ENCODE measurements around the gene PPP4R3C. TPM values are rescaled to one million over a fixed set of nuclear protein-coding genes. Genes with fewer than 3 reads are reported as not detected.
"Not testable (repeated sequence)": the region's sequence is repeated elsewhere in the genome, so short reads cannot be mapped to it uniquely, and the experiment has no call there.

Gene PPP4R3C
- not detected for total RNA-seq
- not detected for polyA plus RNA-seq
- long read RNA-seq, donor 1: 0 reads
- long read RNA-seq, donor 2: 0 reads

- intact Hi-C loops (cut with DNase I): no loop called here
- H3K36me3 ChIP-seq (ENCODE audit: insufficient read depth in 1 of 2, low read depth in 1 of 2): no peaks in the 10 kb centered on the region
- WGBS, 3 donors: 82 to 96% (median 93%) methylated on average over 14 of the region's 14 CpGs
- ATAC-seq (no peak), DNase-seq (no peak)
- H3K4me3 ChIP-seq: no peak within 1 kb of the TSS
- H3K9me3 ChIP-seq: no peaks in the 10 kb centered on the region
- no peaks in the 10 kb centered on the region for H3K27me3 ChIP-seq (ENCODE audit: insufficient read depth in 3 of 3, low read length in 2 of 3)
- TF ChIP-seq CTCF (IDR thresholded peaks at IDR 0.05): no peak
- H3K4me1 ChIP-seq: no peaks in the 10 kb centered on the region
- no peak within 1 kb of the TSS for H3K27ac ChIP-seq
These were observed at the start of gene PPP4R3C for GRCh38 chrX:27463187-27463586. Gene PPP4R3C, minus strand, starts transcription at chrX:27463341. Its CDS starts 45 bp downstream, at chrX:27463296.

- no peak for TF ChIP-seq CTCF (IDR thresholded peaks at IDR 0.05)
- H3K27ac ChIP-seq: no peak overlapping the region
These were observed 28.3 kb upstream of the PPP4R3C start for GRCh38 chrX:27491397-27491796.

GRCh38 chrX:27466051-27466450 lies 2.9 kb upstream of the PPP4R3C start:
- intact Hi-C loops (cut with DNase I): no loop called here
- H3K4me3 ChIP-seq: no peak overlapping the region
- no peak for TF ChIP-seq CTCF (IDR thresholded peaks at IDR 0.05)
- no peaks in the 10 kb centered on the region for H3K9me3 ChIP-seq
- no peaks in the 10 kb centered on the region for H3K27me3 ChIP-seq (ENCODE audit: insufficient read depth in 3 of 3, low read length in 2 of 3)
- no peaks in the 10 kb centered on the region for H3K4me1 ChIP-seq
- no peak for DNase-seq
- no peaks in the 10 kb centered on the region for H3K36me3 ChIP-seq (ENCODE audit: insufficient read depth in 1 of 2, low read depth in 1 of 2)
- ATAC-seq: no peak
- no peak overlapping the region for H3K27ac ChIP-seq
- 10 to 29% (median 17%) methylated on average over 1 of the region's 1 CpG for WGBS, 3 donors

More at GRCh38 chrX:27491397-27491796, 28.3 kb upstream of the PPP4R3C start:
- no peaks in the 10 kb centered on the region for H3K9me3 ChIP-seq
- DNase-seq: no peak
- no peaks in the 10 kb centered on the region for H3K4me1 ChIP-seq
- H3K27me3 ChIP-seq (ENCODE audit: insufficient read depth in 3 of 3, low read length in 2 of 3): no peaks in the 10 kb centered on the region
- no peak overlapping the region for H3K4me3 ChIP-seq
- no peak for ATAC-seq
- H3K36me3 ChIP-seq (ENCODE audit: insufficient read depth in 1 of 2, low read depth in 1 of 2): no peaks in the 10 kb centered on the region
- WGBS, 3 donors: 65 to 76% (median 74%) methylated on average over 4 of the region's 4 CpGs
- intact Hi-C loops (cut with DNase I): no loop called here

- intact Hi-C loops (cut with DNase I): no loop called here
- DNase-seq (no peak), ATAC-seq (no peak)
- Histone ChIP-seq H3K36me3 (ENCODE audit: insufficient read depth in 1 of 2, low read depth in 1 of 2) (no peaks in the 10 kb centered on the region), H3K4me1 (no peaks in the 10 kb centered on the region), H3K27ac (no peak overlapping the region), H3K4me3 (no peak overlapping the region), H3K27me3 (ENCODE audit: insufficient read depth in 3 of 3, low read length in 2 of 3) (no peaks in the 10 kb centered on the region), H3K9me3 (no peaks in the 10 kb centered on the region)
- TF ChIP-seq CTCF (IDR thresholded peaks at IDR 0.05): no peak
These were observed 1.9 kb upstream of the PPP4R3C start for GRCh38 chrX:27465036-27465435.

GRCh38 chrX:27459129-27459528 lies 4.0 kb downstream of the PPP4R3C start:
- ATAC-seq; H3K4me3 ChIP-seq; DNase-seq; H3K36me3 ChIP-seq (ENCODE audit: insufficient read depth in 1 of 2, low read depth in 1 of 2); H3K27me3 ChIP-seq (ENCODE audit: insufficient read depth in 3 of 3, low read length in 2 of 3); H3K4me1 ChIP-seq; intact Hi-C loops (cut with DNase I); H3K9me3 ChIP-seq; H3K27ac ChIP-seq: not testable (repeated sequence)
- WGBS, 3 donors: 61 to 78% (median 74%) methylated on average over 4 to 5 of the region's 5 CpGs

GRCh38 chrX:27458544-27458943 lies 4.6 kb downstream of the PPP4R3C start:
- H3K27me3 ChIP-seq (ENCODE audit: insufficient read depth in 3 of 3, low read length in 2 of 3); ATAC-seq; DNase-seq; H3K4me3 ChIP-seq; H3K27ac ChIP-seq; H3K4me1 ChIP-seq; H3K9me3 ChIP-seq; H3K36me3 ChIP-seq (ENCODE audit: insufficient read depth in 1 of 2, low read depth in 1 of 2); intact Hi-C loops (cut with DNase I): not testable (repeated sequence)
- 86 to 98% (median 96%) methylated on average over 9 to 28 of the region's 30 CpGs for WGBS, 3 donors
